IMR-90 (cell line): ENCODE results near the gene EML1. TPM values are rescaled to one million over a fixed set of nuclear protein-coding genes. Genes with fewer than 3 reads are reported as not detected.

ENCODE experiments used
- ATAC-seq: fragments of 200-7000 bp; cut with Tn5 transposase; 2 replicates; pipeline ENCODE4 v1.9.1; 2020; ENCODE audit warnings: low read depth, mild to moderate bottlenecking, moderate library complexity
- BruUV-seq: library from RNA; stranded (reverse); fragments of 400-500 nt; replicated peaks from 2 replicates; lab custom pipeline; 2021; lab: Mats Ljungman, UMichigan
- CTCF ChIA-PET: fragments of 300-600 bp; formaldehyde crosslinking; extraction: SDS; loops from one replicate; lab custom pipeline; 2021; ENCODE audit warnings: antibody characterized with exemption; lab: Yijun Ruan, JAX
- POLR2A ChIA-PET: fragments of 300-600 bp; sonication (Branson Sonifier 250); formaldehyde crosslinking; loops from one replicate; lab custom pipeline; 2022; ENCODE audit warnings: antibody characterized with exemption; ENCODE audit not compliant: unreplicated experiment; lab: Charles Lee
- DNase-seq: peaks from one replicate; pipeline ENCODE4 v3.0.0; 2013
- H2AFZ ChIP-seq: replicated peaks from 2 replicates; pipeline ENCODE3; 2013; ENCODE audit warnings: low read length, mild to moderate bottlenecking; ENCODE audit not compliant: poor library complexity
- H2AK5ac ChIP-seq: 2 replicates; pipeline ENCODE4 v1.6.1; 2013; ENCODE audit warnings: low read depth, low read length, inconsistent platforms
- H2AK9ac ChIP-seq: replicated peaks from 2 replicates; pipeline ENCODE3; 2013; ENCODE audit warnings: mild to moderate bottlenecking, low read depth, low read length, moderate library complexity; ENCODE audit not compliant: poor library complexity
- H2BK120ac ChIP-seq: 2 replicates; pipeline ENCODE4 v1.6.1; 2013; ENCODE audit warnings: low read depth, low read length, inconsistent platforms
- H2BK15ac ChIP-seq: 3 replicates; pipeline ENCODE4 v1.6.1; 2013; ENCODE audit warnings: low read depth, low read length, inconsistent platforms
- H2BK20ac ChIP-seq: 2 replicates; pipeline ENCODE4 v1.6.1; 2013; ENCODE audit warnings: low read depth, mild to moderate bottlenecking, inconsistent platforms, low read length, moderate library complexity
- H2BK5ac ChIP-seq: 2 replicates; pipeline ENCODE4 v1.6.1; 2013; ENCODE audit warnings: mild to moderate bottlenecking, low read depth, low read length, inconsistent platforms; ENCODE audit not compliant: poor library complexity, severe bottlenecking
- H3K14ac ChIP-seq: replicated peaks from 2 replicates; pipeline ENCODE4 v1.6.1; 2013; ENCODE audit warnings: low read depth, low read length, inconsistent platforms
- H3K18ac ChIP-seq: 2 replicates; pipeline ENCODE4 v1.6.1; 2013; ENCODE audit warnings: low read depth, low read length, control low read depth
- H3K23ac ChIP-seq: 2 replicates; pipeline ENCODE4 v1.6.1; 2013; ENCODE audit warnings: low read depth, low read length, inconsistent platforms
- H3K27ac ChIP-seq: 2 replicates; pipeline ENCODE4 v1.5.1; 2013; ENCODE audit warnings: mild to moderate bottlenecking, control low read depth, low read length; ENCODE audit not compliant: insufficient read depth
- H3K27me3 ChIP-seq: 2 replicates; pipeline ENCODE4 v1.6.1; 2013; ENCODE audit warnings: low read length; ENCODE audit not compliant: control insufficient read depth, insufficient read depth
- H3K36me3 ChIP-seq: 2 replicates; pipeline ENCODE4 v1.6.1; 2013; ENCODE audit warnings: low read length, mixed read lengths; ENCODE audit not compliant: control insufficient read depth, insufficient read depth
- H3K4ac ChIP-seq: 2 replicates; pipeline ENCODE4 v1.6.1; 2013; ENCODE audit warnings: low read depth, low read length, inconsistent platforms
- H3K4me1 ChIP-seq: 2 replicates; pipeline ENCODE4 v1.6.1; 2013; ENCODE audit warnings: low read length, mixed read lengths; ENCODE audit not compliant: control insufficient read depth, insufficient read depth
- H3K4me2 ChIP-seq: 2 replicates; pipeline ENCODE4 v1.6.1; 2013; ENCODE audit warnings: low read depth, mild to moderate bottlenecking, control low read depth, low read length, moderate library complexity
- H3K4me3 ChIP-seq: 2 replicates; pipeline ENCODE4 v1.5.1; 2013; ENCODE audit warnings: low read depth, mild to moderate bottlenecking, control low read depth, low read length, moderate library complexity; ENCODE audit not compliant: insufficient read depth
- H3K56ac ChIP-seq: 2 replicates; pipeline ENCODE4 v1.6.1; 2013; ENCODE audit warnings: low read length, inconsistent platforms; ENCODE audit not compliant: insufficient read depth; ENCODE audit errors: extremely low read depth
- H3K79me1 ChIP-seq, 2 experiments: 2 replicates each; pipeline ENCODE4 v1.6.1; 2013; ENCODE audit warnings: low read length in 2 of 2, inconsistent platforms in 1 of 2, low read depth in 1 of 2
- H3K9ac ChIP-seq: 2 replicates; pipeline ENCODE4 v1.6.1; 2013; ENCODE audit warnings: low read depth, low read length, control low read depth
- H3K9me1 ChIP-seq: 2 replicates; pipeline ENCODE4 v1.6.1; 2013; ENCODE audit warnings: low read length, inconsistent platforms; ENCODE audit not compliant: insufficient read depth
- H3K9me3 ChIP-seq: 2 replicates; pipeline ENCODE4 v1.6.1; 2013; ENCODE audit warnings: low read length; ENCODE audit not compliant: control insufficient read depth, insufficient read depth
- H4K20me1 ChIP-seq: 2 replicates; pipeline ENCODE4 v1.6.1; 2013; ENCODE audit warnings: low read length, inconsistent platforms; ENCODE audit not compliant: insufficient read depth
- H4K5ac ChIP-seq: 2 replicates; pipeline ENCODE4 v1.6.1; 2013; ENCODE audit warnings: mild to moderate bottlenecking, low read depth, low read length, control low read depth
- H4K8ac ChIP-seq, 2 experiments: 2 replicates each; pipeline ENCODE4 v1.6.1; 2013; ENCODE audit warnings: low read depth in 2 of 2, low read length in 2 of 2, control low read depth in 1 of 2, inconsistent platforms in 1 of 2
- H4K91ac ChIP-seq: 2 replicates; pipeline ENCODE4 v1.6.1; 2013; ENCODE audit warnings: low read depth, low read length, inconsistent platforms; ENCODE audit not compliant: insufficient read depth
- BHLHE40 ChIP-seq: fragments of 150-350 bp; IDR thresholded peaks from 2 replicates; pipeline ENCODE4 v1.6.1; 2016; ENCODE audit warnings: mild to moderate bottlenecking, low read depth, low read length
- CEBPB ChIP-seq: IDR thresholded peaks from 2 replicates; pipeline ENCODE4 v1.6.1; 2012; ENCODE audit warnings: low read depth, low read length, improper control_type of control experiment
- CHD1 ChIP-seq: IDR thresholded peaks from 2 replicates; pipeline ENCODE4 v1.6.1; 2012; ENCODE audit warnings: low read depth, low read length, improper control_type of control experiment
- MAFK ChIP-seq: IDR thresholded peaks from 2 replicates; pipeline ENCODE4 v1.6.1; 2012; ENCODE audit warnings: low read depth, low read length, improper control_type of control experiment
- MAZ ChIP-seq: IDR thresholded peaks from 2 replicates; pipeline ENCODE4 v1.6.1; 2012; ENCODE audit warnings: low read depth, mild to moderate bottlenecking, low read length, improper control_type of control experiment, moderate library complexity, borderline replicate concordance
- MXI1 ChIP-seq: IDR thresholded peaks from 2 replicates; pipeline ENCODE4 v1.6.1; 2012; ENCODE audit warnings: low read depth, mild to moderate bottlenecking, low read length, moderate library complexity, borderline replicate concordance
- NFE2L2 ChIP-seq: fragments of 150-350 bp; IDR thresholded peaks from 2 replicates; pipeline ENCODE4 v1.6.1; 2016; ENCODE audit warnings: low read depth, mild to moderate bottlenecking, low read length
- POLR2A ChIP-seq: IDR thresholded peaks from 2 replicates; pipeline ENCODE4 v1.6.1; 2012; ENCODE audit warnings: mild to moderate bottlenecking, low read depth, low read length
- RAD21 ChIP-seq: IDR thresholded peaks from 2 replicates; pipeline ENCODE4 v1.6.1; 2012; ENCODE audit warnings: low read length, improper control_type of control experiment
- RCOR1 ChIP-seq: IDR thresholded peaks from 2 replicates; pipeline ENCODE4 v1.6.1; 2012; ENCODE audit warnings: mild to moderate bottlenecking, low read length, improper control_type of control experiment; ENCODE audit not compliant: insufficient replicate concordance
- RFX5 ChIP-seq: IDR thresholded peaks from 2 replicates; pipeline ENCODE4 v1.8.0; 2012; ENCODE audit warnings: low read depth, mild to moderate bottlenecking, low read length, moderate library complexity
- USF2 ChIP-seq: fragments of 150-350 bp; IDR thresholded peaks from 2 replicates; pipeline ENCODE4 v1.6.1; 2017; ENCODE audit warnings: mild to moderate bottlenecking, antibody characterized with exemption, low read length, low read depth
- WGBS, 2 experiments: methylation state at CpG; one replicate each; pipeline versions ENCODE4 v1.1.5 to v1.1.7; 2013; ENCODE audit warnings: missing lambda C conversion rate in 2 of 2; ENCODE audit not compliant: insufficient read length in 1 of 2; ENCODE audit errors: extremely low coverage in 2 of 2; 5-methylcytosine and 5-hydroxymethylcytosine counted together
- dilution Hi-C: fragments of 300-500 bp; cut with HindIII; formaldehyde crosslinking; loops from one replicate; pipeline ENCODE4 v1.14.3; 2018; ENCODE audit warnings: low sequenced_read_pairs; ENCODE audit not compliant: unreplicated experiment
- in situ Hi-C: fragments of 300-500 bp; cut with MboI; formaldehyde crosslinking; loops from 3 replicates; pipeline ENCODE4 v1.14.3; 2019; ENCODE audit warnings: low sequenced_read_pairs, inconsistent platforms, mixed read lengths
- intact Hi-C: fragments of 100-400 bp; cut with micrococcal nuclease; formaldehyde crosslinking; loops from 2 replicates; pipeline ENCODE4 v1.10.0; 2022
- polyA plus RNA-seq, 3 experiments: library from polyadenylated mRNA; depleted of rRNA; stranded (reverse); fragments of >200 nt; gene quantifications; 2 replicates each; pipeline ENCODE4 v1.2.3, GENCODE V29; 2012; ENCODE audit warnings: low replicate concordance in 1 of 3
- total RNA-seq: library from RNA; depleted of rRNA; stranded (reverse); fragments of >200 nt; gene quantifications from 2 replicates; pipeline ENCODE4 v1.2.3, GENCODE V29; 2012

The EML1 gene
- total and polyA plus RNA-seq, 2 of the 4 experiments (the other 2 are of a cell fraction) = 14.0 to 42.3 TPM

- no peak overlapping the region for H3K18ac ChIP-seq
- H2AK9ac ChIP-seq = no peak overlapping the region
- BruUV-seq = no TSS peak
- no peak overlapping the region for H3K4me2 ChIP-seq
- H3K27me3 ChIP-seq = no peaks in the 10 kb centered on the region
- ATAC-seq (no peak), DNase-seq (no peak)
- H3K9me1 ChIP-seq = peaks cover 12% of the 10 kb centered on the region; the same call in 1 of the 2 replicates
- no CpG with 5 or more reads among the region's 5 CpGs for WGBS, 2 experiments
- dilution Hi-C loops = no loop called here
- H3K4ac ChIP-seq = no peak overlapping the region
- no peaks in the 10 kb centered on the region for H3K9me3 ChIP-seq
- H2BK20ac ChIP-seq = no peak overlapping the region
- ChIA-PET POLR2A (no interaction called here), CTCF (no interaction called here)
- no peak overlapping the region for H4K5ac ChIP-seq
- in situ Hi-C loops = no loop called here
- H2BK15ac ChIP-seq = no peak overlapping the region
- H3K56ac ChIP-seq = no peak overlapping the region
- no peak overlapping the region for H3K4me3 ChIP-seq
- H4K91ac ChIP-seq = no peak overlapping the region
- peaks cover 14 to 44% of the 10 kb centered on the region in 2 experiments for H3K79me1 ChIP-seq
- H2BK120ac ChIP-seq = no peak overlapping the region
- peaks cover 7% of the 10 kb centered on the region for H3K4me1 ChIP-seq
- no peak overlapping the region for H3K27ac ChIP-seq
- H4K20me1 ChIP-seq = peaks cover 27% of the 10 kb centered on the region
- H2AK5ac ChIP-seq = no peak overlapping the region
- no peak overlapping the region for H2BK5ac ChIP-seq
- TF ChIP-seq CHD1 (no peak), MAZ (no peak), NFE2L2 (no peak), MAFK (no peak), MXI1 (no peak), CEBPB (no peak), USF2 (no peak), RAD21 (no peak), POLR2A (no peak), RCOR1 (no peak), RFX5 (no peak), BHLHE40 (no peak)
- H3K9ac ChIP-seq = no peak overlapping the region
- H4K8ac ChIP-seq = no peak overlapping the region
- no peaks in the 10 kb centered on the region for H3K36me3 ChIP-seq
- intact Hi-C loops = no loop called here
- H3K23ac ChIP-seq = no peak overlapping the region
- H2AFZ ChIP-seq = no peak overlapping the region
- H3K14ac ChIP-seq = no peak overlapping the region
Measured at GRCh38 chr14:99840774-99841305, 47.6 kb downstream of the EML1 start.
